Muscle layer of colon (tissue), 2 donors: ENCODE measurements around the gene TGFA.

Source experiments
- H3K27ac ChIP-seq: one replicate; pipeline ENCODE4 v1.7.0; 2013; ENCODE audit warnings: low read depth, mild to moderate bottlenecking, low read length, moderate library complexity
- H3K27me3 ChIP-seq, 2 donors: one replicate each; pipeline ENCODE4 v1.7.0; 2013; ENCODE audit warnings: low read length in 2 of 2, mild to moderate bottlenecking in 2 of 2; ENCODE audit not compliant: insufficient read depth in 2 of 2, control insufficient read depth in 1 of 2
- H3K36me3 ChIP-seq: one replicate; pipeline ENCODE4 v1.7.0; 2013; ENCODE audit warnings: mild to moderate bottlenecking, low read length; ENCODE audit not compliant: insufficient read depth
- H3K4me1 ChIP-seq: one replicate; pipeline ENCODE4 v1.7.0; 2013; ENCODE audit warnings: mild to moderate bottlenecking, low read length; ENCODE audit not compliant: insufficient read depth
- H3K4me3 ChIP-seq, 2 donors: one replicate each; pipeline ENCODE4 v1.7.0; 2013; ENCODE audit warnings: low read length in 2 of 2, low read depth in 1 of 2, mild to moderate bottlenecking in 1 of 2, moderate library complexity in 1 of 2
- H3K9ac ChIP-seq: one replicate; pipeline ENCODE4 v1.7.0; 2013; ENCODE audit warnings: low read length
- H3K9me3 ChIP-seq: one replicate; pipeline ENCODE4 v1.7.0; 2013; ENCODE audit warnings: mild to moderate bottlenecking, low read length
- donor health status: abdominal sarcoma.
- donor health status: Adenocarcinoma of cecum.

TGFA gene

DNA sequence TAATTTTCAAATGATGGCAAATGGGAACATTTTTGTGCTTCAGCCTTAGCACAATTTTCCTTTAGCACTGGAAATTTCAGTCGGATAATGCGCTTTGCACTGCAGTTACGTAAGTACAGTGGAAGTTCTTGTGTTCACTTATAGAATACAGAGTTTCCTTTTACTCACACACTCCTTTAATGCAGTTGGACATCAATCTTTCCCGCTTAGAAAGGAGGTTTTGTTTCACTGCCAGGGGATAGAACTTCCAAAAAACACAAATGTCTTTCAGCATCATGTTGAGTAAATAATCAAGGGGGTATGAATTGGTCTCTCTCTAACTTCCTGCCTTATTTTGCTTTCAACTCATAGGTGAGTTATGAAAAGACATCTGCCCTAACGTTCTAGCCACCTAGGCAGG, 63.2 kb downstream of the TGFA start:
- Histone ChIP-seq H3K4me3 (no peak overlapping the region), H3K9ac (no peak overlapping the region), H3K27ac (no peak overlapping the region), H3K36me3 (no peaks in the 10 kb centered on the region), H3K27me3 (no peaks in the 10 kb centered on the region), H3K4me1 (no peaks in the 10 kb centered on the region), H3K9me3 (no peaks in the 10 kb centered on the region)

GRCh38 chr2:70489165-70489564, 64.5 kb downstream of the TGFA start:
- no peaks in the 10 kb centered on the region for H3K9me3 ChIP-seq
- H3K27me3 ChIP-seq, result no peaks in the 10 kb centered on the region
- H3K27ac ChIP-seq, result no peak overlapping the region
- H3K4me1 ChIP-seq, result no peaks in the 10 kb centered on the region
- H3K4me3 ChIP-seq, result no peak overlapping the region
- no peaks in the 10 kb centered on the region for H3K36me3 ChIP-seq
- H3K9ac ChIP-seq, result no peak overlapping the region

DNA sequence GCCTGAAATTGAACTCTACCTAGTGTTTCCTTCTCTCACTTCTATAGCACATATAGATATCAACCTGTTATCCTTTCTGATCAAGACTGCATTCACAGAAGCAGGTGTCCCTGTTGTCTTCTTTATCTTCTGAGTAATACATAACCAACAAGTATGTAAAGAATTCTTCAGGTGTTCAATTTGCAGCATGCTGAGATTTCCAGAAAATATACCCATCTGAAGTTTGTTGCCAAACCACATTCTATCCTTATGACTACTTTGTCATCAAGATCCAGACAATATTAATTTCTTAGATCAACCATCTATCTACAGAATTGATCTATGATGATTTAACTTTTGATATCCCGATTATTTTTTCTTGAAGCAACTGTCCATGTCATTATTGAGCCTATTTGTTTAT, 69.5 kb downstream of the TGFA start:
- no peaks in the 10 kb centered on the region for H3K27me3 ChIP-seq
- no peak overlapping the region for H3K9ac ChIP-seq
- H3K27ac ChIP-seq, result no peak overlapping the region
- peaks cover 7% of the 10 kb centered on the region for H3K4me1 ChIP-seq
- H3K4me3 ChIP-seq, result no peak overlapping the region
- H3K9me3 ChIP-seq, result peaks cover 4% of the 10 kb centered on the region
- H3K36me3 ChIP-seq, result no peaks in the 10 kb centered on the region

- Histone ChIP-seq H3K27ac (no peak overlapping the region), H3K4me1 (peaks cover 7% of the 10 kb centered on the region), H3K4me3 (no peak overlapping the region), H3K9ac (no peak overlapping the region), H3K9me3 (peaks cover 4% of the 10 kb centered on the region), H3K36me3 (no peaks in the 10 kb centered on the region), H3K27me3 (no peaks in the 10 kb centered on the region)
Observed at GRCh38 chr2:70482401-70482800, 71.2 kb downstream of the TGFA start.

- Histone ChIP-seq H3K4me1 (peaks cover 7% of the 10 kb centered on the region), H3K36me3 (no peaks in the 10 kb centered on the region)
Observed at GRCh38 chr2:70480468-70480867, 73.2 kb downstream of the TGFA start.

GRCh38 chr2:70479816-70480215, 73.8 kb downstream of the TGFA start:
- H3K4me3 ChIP-seq, result no peak overlapping the region
- H3K27me3 ChIP-seq, result no peaks in the 10 kb centered on the region
- no peak overlapping the region for H3K9ac ChIP-seq
- no peak overlapping the region for H3K27ac ChIP-seq
- peaks cover 7% of the 10 kb centered on the region for H3K4me1 ChIP-seq
- peaks cover 4% of the 10 kb centered on the region for H3K9me3 ChIP-seq
- no peaks in the 10 kb centered on the region for H3K36me3 ChIP-seq

More at GRCh38 chr2:70480468-70480867, 73.2 kb downstream of the TGFA start:
- H3K9ac ChIP-seq, result no peak overlapping the region
- no peaks in the 10 kb centered on the region for H3K27me3 ChIP-seq
- peaks cover 4% of the 10 kb centered on the region for H3K9me3 ChIP-seq
- no peak overlapping the region for H3K27ac ChIP-seq
- no peak overlapping the region for H3K4me3 ChIP-seq

DNA sequence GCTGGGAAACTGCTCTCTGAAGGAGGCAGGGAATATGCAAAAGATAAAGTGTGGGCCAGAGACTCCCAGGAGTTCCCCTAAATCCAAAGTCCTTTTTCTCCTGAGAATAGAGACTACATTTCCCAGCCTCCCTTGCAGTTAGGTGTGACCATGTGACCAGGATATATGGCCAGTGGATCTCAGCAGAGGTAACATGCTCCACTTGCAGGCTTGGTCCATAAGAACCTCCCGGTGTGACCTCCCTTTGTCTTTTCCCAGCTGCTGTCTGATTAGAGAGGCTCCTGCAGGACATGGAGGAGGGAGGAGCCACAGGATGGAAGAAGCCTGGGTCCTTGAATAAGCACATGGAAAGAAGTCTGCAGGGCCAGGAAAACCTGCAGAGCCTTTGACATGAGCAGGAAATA, 76.2 kb downstream of the TGFA start:
- Histone ChIP-seq H3K36me3 (no peaks in the 10 kb centered on the region), H3K27ac (no peak overlapping the region), H3K9ac (no peak overlapping the region), H3K4me1 (peaks cover under 1% of the 10 kb centered on the region), H3K9me3 (peaks cover 4% of the 10 kb centered on the region), H3K27me3 (no peaks in the 10 kb centered on the region), H3K4me3 (no peak overlapping the region)

DNA sequence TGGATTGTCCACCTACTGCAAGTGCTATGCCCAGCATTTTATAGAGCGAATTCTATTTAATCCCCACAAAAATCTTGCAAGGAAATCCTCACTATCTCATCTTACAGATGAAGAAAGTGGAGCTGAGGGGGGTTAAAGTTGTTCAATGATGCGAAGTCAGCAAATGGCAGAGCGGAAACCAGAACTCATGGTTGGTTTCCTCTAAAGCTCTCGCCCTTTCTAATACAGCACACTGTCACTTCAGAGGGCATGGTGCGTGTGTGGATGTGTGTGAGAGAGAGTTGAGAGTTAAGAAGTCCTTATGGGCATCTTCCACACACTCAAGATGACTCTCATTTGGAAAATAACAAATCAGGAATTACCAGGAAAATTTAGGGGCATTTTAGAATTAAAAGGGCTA, 78.4 kb downstream of the TGFA start:
- Histone ChIP-seq H3K27ac (no peak overlapping the region), H3K9ac (no peak overlapping the region), H3K27me3 (no peaks in the 10 kb centered on the region), H3K4me3 (no peak overlapping the region), H3K9me3 (no peaks in the 10 kb centered on the region), H3K4me1 (no peaks in the 10 kb centered on the region), H3K36me3 (no peaks in the 10 kb centered on the region)

DNA sequence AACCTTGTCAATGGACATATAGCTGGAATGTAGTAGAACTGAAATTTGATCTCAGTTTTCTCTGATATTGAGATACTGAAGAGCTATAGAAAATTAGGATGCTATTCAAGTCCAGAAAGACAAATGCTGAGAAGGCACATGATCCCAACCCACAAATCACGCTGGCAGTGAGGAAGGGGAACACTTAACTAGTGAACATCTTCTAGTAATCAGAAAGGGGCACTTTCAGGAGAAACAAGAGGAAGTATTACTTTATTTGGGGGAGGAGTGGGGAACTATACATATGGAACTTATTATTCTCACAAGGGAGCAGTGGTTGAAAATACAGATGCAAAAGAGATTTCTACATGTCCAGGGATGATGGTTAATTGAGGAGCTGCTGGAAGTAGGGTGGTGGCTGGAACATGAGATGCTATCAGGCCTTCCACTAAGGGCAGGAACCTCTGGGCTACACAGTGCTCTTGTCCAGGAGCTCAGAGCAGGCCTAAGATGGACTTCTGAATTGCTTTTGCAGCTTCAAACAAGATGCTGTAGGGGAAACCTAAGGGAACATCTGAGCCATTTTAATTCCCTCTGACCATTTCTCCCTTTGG, 79.3 kb downstream of the TGFA start:
- Histone ChIP-seq H3K27ac (no peak overlapping the region), H3K9me3 (no peaks in the 10 kb centered on the region), H3K9ac (no peak overlapping the region), H3K4me3 (no peak overlapping the region), H3K4me1 (no peaks in the 10 kb centered on the region), H3K27me3 (no peaks in the 10 kb centered on the region), H3K36me3 (no peaks in the 10 kb centered on the region)

- H3K27me3 ChIP-seq, result no peaks in the 10 kb centered on the region
- H3K4me3 ChIP-seq, result no peak overlapping the region
- no peak overlapping the region for H3K9ac ChIP-seq
- no peaks in the 10 kb centered on the region for H3K4me1 ChIP-seq
- no peaks in the 10 kb centered on the region for H3K9me3 ChIP-seq
- no peaks in the 10 kb centered on the region for H3K36me3 ChIP-seq
- H3K27ac ChIP-seq, result no peak overlapping the region
Observed at GRCh38 chr2:70473101-70473722, 80.4 kb downstream of the TGFA start.

DNA sequence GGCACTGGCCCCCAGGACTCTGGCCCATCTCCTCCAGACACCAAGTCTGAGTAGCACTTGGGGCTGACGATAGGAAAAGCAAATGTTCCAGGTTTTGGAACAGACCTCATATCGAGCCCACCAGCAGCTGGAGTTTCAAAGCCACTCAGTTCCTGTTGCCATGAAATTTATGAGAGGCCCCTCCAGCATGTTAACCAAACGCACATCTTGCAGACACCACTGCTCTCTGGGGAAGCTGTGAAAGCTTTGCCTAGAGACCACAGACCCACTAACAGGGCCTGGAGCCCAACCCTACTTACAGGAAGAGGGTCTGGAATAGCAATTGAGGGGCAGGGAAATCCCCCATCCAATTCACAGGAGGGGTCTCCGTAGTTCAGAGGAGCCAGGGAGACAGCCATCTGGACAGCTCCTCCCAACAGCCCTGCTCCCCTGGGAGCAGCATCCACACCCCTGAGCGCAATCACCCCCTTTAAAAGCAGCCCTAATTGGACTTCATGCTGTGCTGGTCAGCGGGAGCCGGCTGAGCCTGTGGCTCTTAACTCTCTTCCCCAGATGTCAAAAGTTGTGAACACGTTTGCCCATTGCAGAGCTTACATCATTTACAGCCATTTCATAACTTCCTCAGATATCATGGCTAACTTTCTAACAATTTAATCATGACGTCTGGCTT, 81.3 kb downstream of the TGFA start:
- H3K27me3 ChIP-seq, result no peaks in the 10 kb centered on the region
- no peak overlapping the region for H3K4me3 ChIP-seq
- no peaks in the 10 kb centered on the region for H3K9me3 ChIP-seq
- H3K27ac ChIP-seq, result no peak overlapping the region
- H3K4me1 ChIP-seq, result no peaks in the 10 kb centered on the region
- H3K36me3 ChIP-seq, result no peaks in the 10 kb centered on the region
- no peak overlapping the region for H3K9ac ChIP-seq

DNA sequence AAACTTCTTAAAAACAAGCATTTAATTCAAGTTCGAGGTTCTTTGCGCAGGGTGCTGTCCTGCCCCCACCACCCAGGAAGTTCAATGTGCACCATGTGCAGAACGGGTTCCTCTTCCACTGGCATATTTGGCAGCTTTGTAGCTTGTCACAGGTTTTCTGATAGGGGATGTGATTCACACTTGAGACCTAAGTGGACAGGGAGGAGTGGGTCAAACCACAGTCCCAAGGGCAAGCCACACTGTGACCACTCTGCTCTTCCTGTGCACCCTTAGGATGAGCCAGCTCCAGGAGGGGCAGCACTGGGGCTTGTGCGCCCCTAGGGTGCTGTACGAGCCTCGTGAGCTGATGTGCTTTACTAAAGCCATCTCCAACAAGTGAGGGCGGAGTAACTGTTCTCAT, 82.5 kb downstream of the TGFA start:
- Histone ChIP-seq H3K4me1 (no peaks in the 10 kb centered on the region), H3K4me3 (no peak overlapping the region), H3K9me3 (no peaks in the 10 kb centered on the region), H3K27me3 (no peaks in the 10 kb centered on the region), H3K36me3 (no peaks in the 10 kb centered on the region), H3K9ac (no peak overlapping the region), H3K27ac (no peak overlapping the region)
